IPS-18c (cell line): ENCODE data around the gene LRP5.
"Not testable (repeated sequence)": the region's sequence is repeated elsewhere in the genome, so short reads cannot be mapped to it uniquely, and the experiment has no call there.

ENCODE experiments used
- H3K4me3 ChIP-seq: 2 replicates; pipeline ENCODE4 v1.7.0; 2013; ENCODE audit warnings: low read depth, mild to moderate bottlenecking, low read length, moderate library complexity; ENCODE audit not compliant: insufficient read depth
- H3K9me3 ChIP-seq: one replicate; pipeline ENCODE4 v1.6.1; 2013; ENCODE audit warnings: mild to moderate bottlenecking, low read length, moderate library complexity; ENCODE audit not compliant: control insufficient read depth, insufficient read depth

LRP5 gene

DNA sequence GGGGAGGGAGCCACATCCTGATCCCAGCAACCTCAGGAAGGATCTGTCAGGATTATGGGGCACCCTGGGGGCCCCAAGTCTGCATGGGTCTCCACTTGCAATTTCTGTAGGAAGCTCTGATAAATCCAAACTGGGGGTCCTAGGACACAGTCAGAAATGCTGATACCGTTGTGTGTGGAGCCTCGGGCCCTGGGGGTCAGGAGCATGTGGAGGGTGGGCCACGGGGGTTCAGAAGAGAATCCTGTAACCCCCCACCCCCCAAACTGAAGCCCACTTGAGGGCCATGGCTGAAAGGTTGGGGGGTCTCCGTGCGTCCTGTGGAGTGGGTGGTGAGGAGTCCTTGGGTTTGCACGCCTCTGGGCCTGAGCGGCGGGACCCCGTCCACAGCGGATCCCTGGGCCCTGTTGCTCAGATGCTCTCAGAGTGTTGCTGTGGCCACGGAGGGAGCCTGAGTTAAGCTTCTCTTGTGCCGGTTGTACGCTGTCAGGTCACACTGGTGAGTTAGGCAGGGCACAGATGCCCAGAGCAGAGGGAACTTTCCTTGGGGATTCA lies 72.2 kb downstream of the LRP5 start:
- Histone ChIP-seq H3K9me3 (no peaks in the 10 kb centered on the region), H3K4me3 (no peak overlapping the region)

DNA sequence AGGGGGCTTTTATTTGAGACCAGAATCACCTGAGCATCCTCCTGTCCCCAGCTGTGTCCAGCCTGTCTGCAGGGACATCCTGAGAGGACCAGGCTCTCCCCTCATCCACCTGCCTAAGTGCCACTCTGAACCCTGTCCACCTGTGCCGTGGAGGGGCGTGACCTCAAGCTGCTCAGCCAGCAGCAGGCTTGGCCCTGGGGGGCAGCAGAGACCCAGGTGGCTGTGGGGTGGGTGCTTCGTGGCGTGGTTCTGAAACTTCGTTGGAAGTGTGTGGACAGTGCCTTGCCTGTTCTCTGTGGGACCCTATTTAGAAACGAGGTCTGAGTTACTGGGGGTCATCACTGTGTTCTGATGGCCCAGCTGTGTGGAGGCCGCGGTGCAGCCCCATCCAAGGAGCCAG lies 72.7 kb downstream of the LRP5 start:
- Histone ChIP-seq H3K4me3 (no peak overlapping the region), H3K9me3 (no peaks in the 10 kb centered on the region)

DNA sequence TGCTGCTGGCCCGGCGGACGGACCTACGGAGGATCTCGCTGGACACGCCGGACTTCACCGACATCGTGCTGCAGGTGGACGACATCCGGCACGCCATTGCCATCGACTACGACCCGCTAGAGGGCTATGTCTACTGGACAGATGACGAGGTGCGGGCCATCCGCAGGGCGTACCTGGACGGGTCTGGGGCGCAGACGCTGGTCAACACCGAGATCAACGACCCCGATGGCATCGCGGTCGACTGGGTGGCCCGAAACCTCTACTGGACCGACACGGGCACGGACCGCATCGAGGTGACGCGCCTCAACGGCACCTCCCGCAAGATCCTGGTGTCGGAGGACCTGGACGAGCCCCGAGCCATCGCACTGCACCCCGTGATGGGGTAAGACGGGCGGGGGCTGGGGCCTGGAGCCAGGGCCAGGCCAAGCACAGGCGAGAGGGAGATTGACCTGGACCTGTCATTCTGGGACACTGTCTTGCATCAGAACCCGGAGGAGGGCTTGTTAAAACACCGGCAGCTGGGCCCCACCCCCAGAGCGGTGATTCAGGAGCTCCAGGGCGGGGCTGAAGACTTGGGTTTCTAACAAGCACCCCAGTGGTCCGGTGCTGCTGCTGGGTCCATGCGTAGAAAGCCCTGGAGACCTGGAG lies 74.1 kb downstream of the LRP5 start:
- H3K9me3 ChIP-seq: no peaks in the 10 kb centered on the region
- no peak overlapping the region for H3K4me3 ChIP-seq

DNA sequence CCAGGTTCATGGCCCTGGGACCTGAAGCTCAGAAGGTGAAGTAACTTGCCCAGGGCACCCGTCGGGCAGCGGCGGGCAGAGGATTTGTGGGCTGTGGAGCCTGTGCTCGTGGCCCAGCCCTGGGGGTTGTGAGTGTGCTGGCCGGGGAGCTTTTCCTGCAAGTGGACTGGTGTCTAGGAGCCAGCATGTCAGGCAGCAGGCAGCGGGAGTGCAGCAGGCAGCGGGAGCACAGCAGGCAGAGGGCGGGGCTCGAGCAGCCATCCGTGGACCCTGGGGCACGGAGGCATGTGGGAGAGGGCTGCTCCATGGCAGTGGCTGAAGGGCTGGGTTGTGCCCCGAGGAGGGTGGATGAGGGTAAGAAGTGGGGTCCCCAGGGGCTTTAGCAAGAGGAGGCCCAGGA lies 75.4 kb downstream of the LRP5 start:
- H3K4me3 ChIP-seq: no peak overlapping the region

DNA sequence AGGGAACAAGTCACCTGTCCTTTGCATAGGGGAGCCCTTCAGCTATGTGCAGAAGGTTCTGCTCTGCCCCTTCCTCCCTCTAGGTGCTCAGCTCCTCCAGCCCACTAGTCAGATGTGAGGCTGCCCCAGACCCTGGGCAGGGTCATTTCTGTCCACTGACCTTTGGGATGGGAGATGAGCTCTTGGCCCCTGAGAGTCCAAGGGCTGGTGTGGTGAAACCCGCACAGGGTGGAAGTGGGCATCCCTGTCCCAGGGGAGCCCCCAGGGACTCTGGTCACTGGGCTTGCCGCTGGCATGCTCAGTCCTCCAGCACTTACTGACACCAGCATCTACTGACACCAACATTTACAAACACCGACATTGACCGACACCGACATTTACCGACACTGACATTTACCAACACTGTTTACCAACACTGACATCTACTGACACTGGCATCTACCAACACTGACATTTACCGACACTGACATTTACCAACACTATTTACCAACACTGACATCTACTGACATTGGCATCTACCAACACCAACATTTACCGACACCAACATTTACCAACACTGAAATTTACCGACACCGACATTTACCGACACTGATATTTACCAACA lies 76.3 kb downstream of the LRP5 start:
- Histone ChIP-seq H3K4me3 (no peak overlapping the region), H3K9me3 (no peaks in the 10 kb centered on the region)

More for the DNA sequence above, 75.4 kb downstream of the LRP5 start:
- H3K9me3 ChIP-seq: no peaks in the 10 kb centered on the region

DNA sequence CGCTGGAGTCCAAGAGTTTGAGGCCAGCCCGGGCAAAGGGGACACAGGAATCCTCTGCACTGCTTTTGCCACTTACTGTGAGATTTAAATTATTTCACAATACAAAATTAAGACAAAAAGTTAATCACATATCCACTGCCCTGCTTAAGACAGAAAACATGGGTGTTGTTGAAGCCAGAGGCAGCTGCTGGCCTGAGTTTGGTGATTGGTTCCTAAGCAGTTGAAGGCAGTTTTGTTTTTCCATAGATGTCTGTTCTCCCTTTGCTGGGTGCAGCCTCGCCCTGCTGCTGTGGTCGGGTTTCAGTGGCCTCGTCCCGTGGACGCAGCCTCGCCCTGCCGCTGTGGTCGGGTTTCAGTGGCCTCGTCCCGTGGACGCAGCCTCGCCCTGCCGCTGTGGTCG lies 77.9 kb downstream of the LRP5 start:
- H3K9me3 ChIP-seq: no peaks in the 10 kb centered on the region

DNA sequence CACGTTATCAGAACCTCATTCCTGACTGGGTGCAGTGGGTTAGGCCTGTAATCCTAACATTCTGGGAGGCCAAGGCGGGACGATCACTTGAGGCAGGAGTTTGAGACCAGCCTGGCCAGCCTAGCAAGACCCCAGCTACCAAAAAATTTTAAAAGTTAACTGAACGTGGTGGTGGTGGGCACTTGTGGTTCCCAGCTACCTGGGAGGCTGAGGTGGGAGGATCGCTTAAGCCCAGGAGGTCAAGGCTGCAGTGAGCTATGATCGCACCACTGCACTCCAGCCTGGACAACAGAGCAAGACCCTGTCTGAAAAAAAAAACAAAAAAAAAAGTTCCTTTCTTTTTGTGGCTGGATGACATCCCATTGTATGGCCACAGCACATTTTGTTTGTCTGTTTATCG lies 80.4 kb downstream of the LRP5 start:
- Histone ChIP-seq H3K4me3 (no peak overlapping the region), H3K9me3 (no peaks in the 10 kb centered on the region)

More for the DNA sequence above, 77.9 kb downstream of the LRP5 start:
- no peak overlapping the region for H3K4me3 ChIP-seq

DNA sequence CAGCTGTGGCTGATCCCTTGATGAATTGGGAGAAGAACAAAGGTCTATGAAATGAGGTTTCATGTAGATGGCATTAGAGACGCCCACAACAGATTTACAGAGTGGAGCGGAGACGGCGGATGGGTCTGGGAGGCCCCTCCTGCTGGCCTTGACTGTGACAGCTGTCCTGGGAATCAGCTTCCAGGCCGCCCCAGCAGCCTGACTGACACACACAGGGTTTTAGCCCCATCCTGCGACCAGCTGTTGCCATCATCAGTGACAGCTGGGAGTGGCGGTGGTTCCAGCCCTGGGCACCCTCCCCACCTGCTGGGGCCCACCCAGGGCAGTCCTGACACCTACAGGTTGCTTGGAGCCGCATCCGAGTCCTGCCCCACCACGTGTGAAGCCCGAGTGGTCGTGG lies 84.1 kb downstream of the LRP5 start:
- H3K4me3 ChIP-seq: no peak overlapping the region

DNA sequence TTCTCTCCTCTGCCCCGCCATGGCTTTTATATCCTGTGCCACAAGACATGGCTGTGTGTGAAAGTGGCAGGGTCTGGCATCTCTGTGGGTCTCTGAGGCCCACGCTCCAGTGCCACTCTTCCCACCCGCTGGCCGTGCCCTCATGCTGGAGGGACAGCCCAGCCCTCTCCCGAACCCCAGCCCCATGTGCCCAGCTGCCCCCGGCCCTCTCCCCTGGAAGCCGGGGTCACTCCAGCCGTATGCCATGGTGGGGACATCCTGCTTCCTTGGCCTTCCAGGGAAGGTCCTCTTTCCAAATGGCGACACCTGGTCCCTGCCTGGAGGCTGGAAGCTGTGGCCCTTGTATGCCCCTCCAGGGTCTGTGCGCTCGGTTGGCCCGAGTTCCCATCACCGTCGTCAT lies 84.9 kb downstream of the LRP5 start:
- no peak overlapping the region for H3K4me3 ChIP-seq
- no peaks in the 10 kb centered on the region for H3K9me3 ChIP-seq

More for the DNA sequence above, 84.1 kb downstream of the LRP5 start:
- H3K9me3 ChIP-seq: no peaks in the 10 kb centered on the region

DNA sequence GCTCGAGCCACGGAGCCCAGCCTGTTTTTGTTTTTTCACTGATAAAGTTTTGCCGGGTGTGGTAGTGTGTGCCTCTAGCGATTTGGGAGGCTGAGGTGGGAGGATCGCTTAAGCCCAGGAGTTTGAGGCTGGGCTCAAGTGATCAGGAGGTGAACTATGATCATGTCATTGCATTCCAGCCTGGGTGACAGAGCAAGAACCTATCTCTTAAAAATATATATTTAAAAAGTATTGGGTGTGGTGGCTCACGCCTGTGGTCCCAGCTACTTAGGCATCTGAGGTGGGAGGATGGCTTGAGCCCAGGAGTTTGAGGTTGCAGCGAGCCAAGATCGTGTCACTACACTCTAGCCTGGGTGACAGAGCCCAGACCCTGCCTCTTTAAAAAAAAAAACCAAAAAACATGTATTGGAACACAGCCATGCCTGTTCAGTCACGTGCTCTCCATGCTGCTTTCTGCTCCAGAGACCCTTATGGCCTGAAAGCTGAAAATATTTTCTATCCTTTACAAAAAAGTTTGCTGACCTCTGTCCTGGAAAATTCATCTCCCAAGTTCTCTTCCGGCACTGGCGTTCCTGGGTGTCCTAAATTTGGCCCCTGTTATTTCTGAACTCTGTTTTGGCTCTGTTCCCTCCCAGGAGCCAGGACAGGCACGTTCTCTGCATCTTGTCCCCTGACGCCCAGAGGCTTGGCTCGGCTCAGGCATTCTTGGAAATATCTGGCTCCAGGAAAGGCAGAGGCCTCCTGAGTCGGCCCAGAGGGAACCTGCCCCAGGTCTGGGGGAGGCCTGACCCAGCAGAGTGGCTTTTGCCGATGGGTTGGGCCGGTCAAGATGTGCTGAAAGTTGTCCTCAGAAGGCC lies 86.8 kb downstream of the LRP5 start:
- Histone ChIP-seq H3K4me3 (no peak overlapping the region), H3K9me3 (no peaks in the 10 kb centered on the region)

DNA sequence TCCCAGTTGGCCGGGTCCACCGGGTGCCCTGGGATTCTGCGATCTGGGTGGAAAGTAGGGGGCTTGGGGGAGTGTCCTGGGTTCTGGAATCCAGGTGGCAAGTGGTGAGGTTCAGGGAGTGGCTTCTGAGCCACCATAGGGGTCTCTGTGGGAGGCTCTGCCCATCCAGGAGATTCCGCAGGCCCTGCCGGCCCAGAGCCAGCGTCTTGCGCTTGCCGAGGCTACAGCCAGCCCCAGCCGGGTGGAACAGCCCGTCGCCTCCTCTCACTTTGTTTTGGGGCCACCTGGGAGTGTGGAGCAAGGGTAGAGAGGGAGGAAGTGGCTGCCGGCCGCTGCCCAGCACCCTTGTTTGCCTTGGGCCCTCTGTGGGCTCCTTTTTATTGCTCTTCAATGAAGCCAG lies 87.5 kb downstream of the LRP5 start:
- H3K4me3 ChIP-seq: no peak overlapping the region
- H3K9me3 ChIP-seq: no peaks in the 10 kb centered on the region

DNA sequence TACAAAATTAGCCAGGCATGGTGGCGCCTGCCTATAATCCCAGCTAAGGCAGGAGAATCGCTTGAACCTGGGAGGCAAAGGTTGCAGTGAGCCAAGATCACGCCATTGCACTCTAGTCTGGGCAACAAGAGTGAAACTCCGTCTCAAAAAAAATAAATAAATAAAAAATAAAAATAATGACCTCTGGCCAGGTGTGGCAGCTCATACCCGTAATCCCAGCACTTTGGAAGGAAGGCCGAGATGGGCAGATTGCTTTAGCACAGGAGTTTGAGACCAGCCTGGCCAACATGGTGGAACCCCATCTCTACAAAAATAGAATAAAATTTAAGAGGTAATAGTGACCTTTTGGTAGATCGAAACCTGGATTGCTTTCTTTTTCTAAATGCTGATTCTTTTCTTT lies 88.2 kb downstream of the LRP5 start:
- H3K9me3 ChIP-seq, H3K4me3 ChIP-seq: not testable (repeated sequence)

DNA sequence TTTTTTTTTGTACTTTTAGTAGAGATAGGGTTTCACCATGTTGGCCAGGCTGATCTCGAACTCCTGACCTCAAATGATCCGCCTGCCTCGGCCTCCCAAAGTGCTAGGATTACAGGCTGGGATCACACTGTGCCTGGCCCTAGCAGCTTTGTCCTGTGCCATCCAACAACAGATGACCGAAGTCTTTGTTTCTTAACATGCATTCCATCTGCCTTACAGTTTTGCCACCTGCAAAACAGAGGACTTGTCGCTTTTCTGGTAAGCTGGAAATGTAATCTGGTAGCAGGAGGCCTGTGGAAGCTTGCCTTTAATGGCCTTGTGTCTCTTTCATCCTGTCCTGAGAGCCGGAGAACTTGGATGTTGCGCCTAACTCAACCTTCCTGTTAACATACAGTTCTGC lies 89.5 kb downstream of the LRP5 start:
- Histone ChIP-seq H3K9me3 (no peaks in the 10 kb centered on the region), H3K4me3 (no peak overlapping the region)

DNA sequence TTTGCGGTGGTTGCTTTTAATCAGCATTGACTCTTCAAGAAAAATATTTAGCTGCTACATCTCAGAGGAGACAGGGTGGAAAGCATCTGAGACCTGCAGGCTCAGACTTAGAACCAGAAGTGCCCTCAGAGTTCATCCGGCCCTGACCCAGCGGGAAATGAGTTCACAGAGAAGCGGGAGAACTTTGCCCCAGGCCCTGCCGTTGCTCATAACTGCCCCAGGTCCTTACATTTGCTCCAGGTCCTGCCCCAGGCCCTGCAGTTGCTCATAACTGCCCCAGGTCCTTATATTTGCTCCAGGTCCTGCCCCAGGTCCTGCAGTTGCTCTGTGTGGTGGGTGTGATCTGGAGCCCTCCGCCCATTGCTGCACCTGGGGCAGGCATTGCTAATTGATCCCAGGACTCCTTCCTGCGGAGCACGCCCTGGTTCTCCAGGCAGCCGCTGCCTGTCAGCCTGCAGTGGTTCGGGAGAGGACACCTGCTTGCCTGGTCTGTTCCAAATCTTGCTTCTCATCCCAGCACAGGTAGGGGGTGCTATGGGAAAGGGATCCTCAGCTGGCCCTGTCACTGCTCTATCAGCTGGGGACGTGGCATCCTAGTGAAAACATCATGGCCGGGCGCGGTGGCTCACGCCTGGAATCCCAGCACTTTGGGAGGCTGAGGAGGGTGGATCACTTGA lies 90.1 kb downstream of the LRP5 start:
- no peak overlapping the region for H3K4me3 ChIP-seq
- H3K9me3 ChIP-seq: no peaks in the 10 kb centered on the region

DNA sequence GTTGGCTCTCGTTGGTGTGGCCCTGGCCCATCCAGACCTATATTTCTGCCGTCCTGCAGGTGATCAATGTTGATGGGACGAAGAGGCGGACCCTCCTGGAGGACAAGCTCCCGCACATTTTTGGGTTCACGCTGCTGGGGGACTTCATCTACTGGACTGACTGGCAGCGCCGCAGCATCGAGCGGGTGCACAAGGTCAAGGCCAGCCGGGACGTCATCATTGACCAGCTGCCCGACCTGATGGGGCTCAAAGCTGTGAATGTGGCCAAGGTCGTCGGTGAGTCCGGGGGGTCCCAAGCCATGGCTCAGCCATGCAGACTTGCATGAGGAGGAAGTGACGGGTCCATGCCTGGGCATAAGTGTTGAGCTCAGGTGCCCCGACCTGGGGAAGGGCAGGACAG lies 91.0 kb downstream of the LRP5 start:
- H3K9me3 ChIP-seq: no peaks in the 10 kb centered on the region

DNA sequence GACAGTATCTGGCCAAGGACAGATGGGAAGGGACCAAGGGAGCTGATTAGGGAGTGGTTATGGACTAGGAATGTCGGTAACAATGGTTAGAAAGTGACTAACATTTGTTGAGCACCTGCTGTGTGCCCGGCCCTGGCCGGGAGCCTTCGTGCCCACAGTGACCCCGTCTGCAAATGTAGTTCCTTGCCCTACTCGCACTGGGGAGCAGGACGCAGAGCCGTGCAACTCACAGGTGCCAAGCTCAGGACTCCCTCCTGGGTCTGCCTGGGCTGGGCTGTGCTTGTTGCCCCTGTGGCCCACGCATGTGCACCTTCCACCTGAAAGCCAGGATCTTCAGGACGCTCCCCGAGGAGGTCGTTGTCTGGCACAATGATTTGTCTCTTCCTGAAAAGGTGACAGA lies 91.4 kb downstream of the LRP5 start:
- Histone ChIP-seq H3K4me3 (no peak overlapping the region), H3K9me3 (no peaks in the 10 kb centered on the region)

More for the DNA sequence above, 91.0 kb downstream of the LRP5 start:
- H3K4me3 ChIP-seq: no peak overlapping the region
